ENCODE measurements around the gene COL18A1.

COL18A1 gene

GRCh38 chr21:45393021-45393420 is 11.9 kb upstream of the COL18A1 start:
- H3K27me3 Mint-ChIP-seq = peaks cover 29 to 51% of the 10 kb centered on the region in 2 donors
- no peak overlapping the region for H3K27ac Mint-ChIP-seq
- ATAC-seq (replicated peaks) = no peak
- H3K9me3 Mint-ChIP-seq = no peaks in the 10 kb centered on the region
- no peaks in the 10 kb centered on the region for H3K36me3 Mint-ChIP-seq
- no peak overlapping the region for H3K4me3 Mint-ChIP-seq
- no peaks in the 10 kb centered on the region for H3K4me1 Mint-ChIP-seq
- no peak for DNase-seq

GRCh38 chr21:45393833-45394638 is 10.9 kb upstream of the COL18A1 start:
- H3K36me3 Mint-ChIP-seq = no peaks in the 10 kb centered on the region
- H3K4me3 Mint-ChIP-seq = no peak overlapping the region
- DNase-seq (no peak), ATAC-seq (replicated peaks) (no peak)
- H3K27me3 Mint-ChIP-seq = peaks cover 27 to 46% of the 10 kb centered on the region in 2 donors
- no peaks in the 10 kb centered on the region for H3K4me1 Mint-ChIP-seq
- H3K27ac Mint-ChIP-seq = no peak overlapping the region
- H3K9me3 Mint-ChIP-seq = no peaks in the 10 kb centered on the region

- no peak overlapping the region for H3K27ac Mint-ChIP-seq
- DNase-seq (no peak), ATAC-seq (replicated peaks) (no peak)
- H3K36me3 Mint-ChIP-seq = peaks cover 6% of the 10 kb centered on the region in 2 donors
- H3K27me3 Mint-ChIP-seq = peaks cover 33 to 47% of the 10 kb centered on the region in 2 donors
- no peak overlapping the region for H3K4me3 Mint-ChIP-seq
- peaks cover 6 to 7% of the 10 kb centered on the region in 2 donors for H3K9me3 Mint-ChIP-seq
- H3K4me1 Mint-ChIP-seq = no peaks in the 10 kb centered on the region
Measured at GRCh38 chr21:45396620-45396995, 8.4 kb upstream of the COL18A1 start.

- H3K27ac Mint-ChIP-seq = no peak overlapping the region
- H3K9me3 Mint-ChIP-seq = peaks cover 7% of the 10 kb centered on the region in 2 donors
- no peak for DNase-seq
- H3K36me3 Mint-ChIP-seq = peaks cover 6% of the 10 kb centered on the region in 2 donors
- peaks cover 36 to 48% of the 10 kb centered on the region in 2 donors for H3K27me3 Mint-ChIP-seq
- no peaks in the 10 kb centered on the region for H3K4me1 Mint-ChIP-seq
- no peak for ATAC-seq (replicated peaks)
- H3K4me3 Mint-ChIP-seq = no peak overlapping the region
Measured at GRCh38 chr21:45397381-45397780, 7.6 kb upstream of the COL18A1 start.

- no peak for DNase-seq
- no peak for ATAC-seq (replicated peaks)
Measured at GRCh38 chr21:45401054-45401518, 3.9 kb upstream of the COL18A1 start.

GRCh38 chr21:45401916-45402900 is 2.8 kb upstream of the COL18A1 start:
- Mint-ChIP-seq H3K27ac (no peak overlapping the region), H3K9me3 (peaks cover 7% of the 10 kb centered on the region in 2 donors), H3K4me1 (peaks cover 9 to 20% of the 10 kb centered on the region in 2 donors), H3K36me3 (peaks cover 6 to 12% of the 10 kb centered on the region in 2 donors), H3K27me3 (peaks cover 59 to 73% of the 10 kb centered on the region in 2 donors), H3K4me3 (no peak overlapping the region)
- ATAC-seq (replicated peaks) (no peak), DNase-seq (no peak)

More at GRCh38 chr21:45401054-45401518, 3.9 kb upstream of the COL18A1 start:
- peaks cover 9 to 14% of the 10 kb centered on the region in 2 donors for H3K4me1 Mint-ChIP-seq
- H3K4me3 Mint-ChIP-seq = no peak overlapping the region
- H3K27me3 Mint-ChIP-seq = peaks cover 55 to 67% of the 10 kb centered on the region in 2 donors
- no peak overlapping the region for H3K27ac Mint-ChIP-seq
- peaks cover 7% of the 10 kb centered on the region in 2 donors for H3K9me3 Mint-ChIP-seq
- H3K36me3 Mint-ChIP-seq = peaks cover 6 to 12% of the 10 kb centered on the region in 2 donors

GRCh38 chr21:45403133-45403824 is 1.7 kb upstream of the COL18A1 start:
- H3K9me3 Mint-ChIP-seq = peaks cover 7% of the 10 kb centered on the region in 2 donors
- DNase-seq (no peak), ATAC-seq (replicated peaks) (no peak)
- peaks cover 68 to 83% of the 10 kb centered on the region in 2 donors for H3K27me3 Mint-ChIP-seq
- H3K4me1 Mint-ChIP-seq = peaks cover 9 to 20% of the 10 kb centered on the region in 2 donors
- peaks cover 6 to 12% of the 10 kb centered on the region in 2 donors for H3K36me3 Mint-ChIP-seq
- peak overlapping the region; percentile 39 to 86 for H3K4me3 Mint-ChIP-seq
- no peak overlapping the region for H3K27ac Mint-ChIP-seq

GRCh38 chr21:45403825-45404729 is 888 bp upstream of the COL18A1 start:
- Mint-ChIP-seq H3K27me3 (peaks cover 70 to 85% of the 10 kb centered on the region in 2 donors), H3K4me1 (peaks cover 9 to 20% of the 10 kb centered on the region in 2 donors), H3K27ac (peak overlapping the region; percentile 70), H3K36me3 (peaks cover 6 to 12% of the 10 kb centered on the region in 2 donors), H3K9me3 (peaks cover 7% of the 10 kb centered on the region in 2 donors), H3K4me3 (peak overlapping the region; percentile 75 to 86)
- ATAC-seq (replicated peaks) (peak; percentile 16 to 26), DNase-seq (no peak)

- DNase-seq (no peak), ATAC-seq (replicated peaks) (peak; percentile 35 to 43)
- no peak overlapping the region for H3K4me3 Mint-ChIP-seq
- peaks cover 6 to 12% of the 10 kb centered on the region in 2 donors for H3K36me3 Mint-ChIP-seq
- peaks cover 63 to 85% of the 10 kb centered on the region in 2 donors for H3K27me3 Mint-ChIP-seq
- H3K27ac Mint-ChIP-seq = no peak overlapping the region
- H3K4me1 Mint-ChIP-seq = peaks cover 9 to 20% of the 10 kb centered on the region in 2 donors
- peaks cover 7% of the 10 kb centered on the region in 2 donors for H3K9me3 Mint-ChIP-seq
Measured at GRCh38 chr21:45405271-45405818, 380 bp downstream of the COL18A1 start.

- H3K36me3 Mint-ChIP-seq = peaks cover 5 to 11% of the 10 kb centered on the region in 2 donors
- H3K27me3 Mint-ChIP-seq = peaks cover 61 to 88% of the 10 kb centered on the region in 2 donors
- DNase-seq (no peak), ATAC-seq (replicated peaks) (peak in 1 of 2 donors; percentile 12)
- H3K9me3 Mint-ChIP-seq = peaks cover 5% of the 10 kb centered on the region in 2 donors
- H3K4me3 Mint-ChIP-seq = peak overlapping the region in 1 of 2 donors; percentile 55
- H3K27ac Mint-ChIP-seq = no peak overlapping the region
- H3K4me1 Mint-ChIP-seq = peaks cover 9 to 20% of the 10 kb centered on the region in 2 donors
Measured at GRCh38 chr21:45405819-45406762, 1.1 kb downstream of the COL18A1 start.

- Mint-ChIP-seq H3K27me3 (peaks cover 54 to 83% of the 10 kb centered on the region in 2 donors), H3K36me3 (peaks cover 0 to 6% of the 10 kb centered on the region in 2 donors), H3K27ac (no peak overlapping the region), H3K4me1 (peaks cover 9 to 20% of the 10 kb centered on the region in 2 donors), H3K4me3 (peak overlapping the region in 1 of 2 donors; percentile 33), H3K9me3 (no peaks in the 10 kb centered on the region)
- DNase-seq (no peak), ATAC-seq (replicated peaks) (no peak)
Measured at GRCh38 chr21:45406801-45407628, 2.0 kb downstream of the COL18A1 start.

Data from stimulated activated naive B cell treated with anti-CD40 and anti-IgM and Interleukin-4, amounts not matched to agents 10 μg/mL and 1 μg/mL and 100 μg/mL, for 72 hours (primary cell).